Measurements from ENCODE around the gene SLMAP. TPM values are rescaled to one million over a fixed set of nuclear protein-coding genes. Genes with fewer than 3 reads are reported as not detected.

The SLMAP gene
- total RNA-seq, 1 experiment from 2014 or later = 79.5 TPM

- Mint-ChIP-seq H3K27me3 (ENCODE audit: low read depth) (no peaks in the 10 kb centered on the region; the same call in 1 of the 2 replicates), H3K36me3 (peaks cover 18% of the 10 kb centered on the region), H3K4me1 (peaks cover 24% of the 10 kb centered on the region), H3K27ac (peak overlapping the region; percentile 7; the same call in 1 of the 2 replicates), H3K9me3 (peaks cover 10% of the 10 kb centered on the region), H3K4me3 (no peak overlapping the region)
- POLR2A ChIA-PET = interaction anchor here (0.6 kb wide), 1 partner anchor 30 kb away, joined by 3 read pairs; no protein-coding TSS in a partner anchor
- TF ChIP-seq EMX1 (CRISPR knock-in tag; IDR thresholded peaks at IDR 0.05) (no peak), CREM (CRISPR knock-in tag; IDR thresholded peaks at IDR 0.05) (no peak)
- CTCF ChIA-PET = interaction anchor here (1.2 kb wide), 1 partner anchor 400 kb away, joined by 3 read pairs; the partner anchor contains the start of gene DNAH12
- ATAC-seq = no peak
- DNase-seq (ENCODE audit: low spot score) = no peak
These were observed 187.7 kb downstream of the SLMAP start for GRCh38 chr3:57943525-57944495.

- no peak overlapping the region for H3K27ac Mint-ChIP-seq
- no peak for DNase-seq (ENCODE audit: low spot score)
- ChIA-PET POLR2A (no interaction called here), CTCF (interaction anchor here (1.2 kb wide), 1 partner anchor 219 kb away, joined by 3 read pairs; no protein-coding TSS in a partner anchor)
- H3K36me3 Mint-ChIP-seq = peaks cover under 1% of the 10 kb centered on the region
- no peaks in the 10 kb centered on the region for H3K27me3 Mint-ChIP-seq (ENCODE audit: low read depth)
- H3K4me1 Mint-ChIP-seq = peaks cover 39% of the 10 kb centered on the region
- peaks cover under 1% of the 10 kb centered on the region; the same call in 1 of the 2 replicates for H3K9me3 Mint-ChIP-seq
- H3K4me3 Mint-ChIP-seq = no peak overlapping the region
- TF ChIP-seq ATF6 (CRISPR knock-in tag; IDR thresholded peaks at IDR 0.05) = no peak
- TF ChIP-seq HMGA2 (CRISPR knock-in tag; IDR thresholded peaks at IDR 0.05) = no peak
- no peak for TF ChIP-seq NR1H2 (CRISPR knock-in tag; IDR thresholded peaks at IDR 0.05)
- no peak for TF ChIP-seq MLX (CRISPR knock-in tag; IDR thresholded peaks at IDR 0.05)
- no peak for TF ChIP-seq ZNF232 (CRISPR knock-in tag; IDR thresholded peaks at IDR 0.05)
- no peak for TF ChIP-seq NFYB (CRISPR knock-in tag; conservative IDR thresholded peaks at IDR 0.05; ENCODE audit: low read depth)
- no peak for TF ChIP-seq AR (CRISPR knock-in tag; IDR thresholded peaks at IDR 0.05)
- TF ChIP-seq IRF1 (CRISPR knock-in tag; IDR thresholded peaks at IDR 0.05) = no peak
- no peak for TF ChIP-seq ZNF317 (CRISPR knock-in tag; IDR thresholded peaks at IDR 0.05; ENCODE audit: borderline replicate concordance, low read depth)
- no peak for ATAC-seq
These were observed 190.9 kb downstream of the SLMAP start for GRCh38 chr3:57946970-57947381.

GRCh38 chr3:57948080-57948671 lies 192.1 kb downstream of the SLMAP start:
- POLR2A ChIA-PET = no interaction called here
- H3K36me3 Mint-ChIP-seq = no peaks in the 10 kb centered on the region
- H3K4me3 Mint-ChIP-seq = no peak overlapping the region
- peaks cover 45% of the 10 kb centered on the region for H3K4me1 Mint-ChIP-seq
- ATAC-seq (no peak), DNase-seq (ENCODE audit: low spot score) (no peak)
- no peak overlapping the region for H3K27ac Mint-ChIP-seq
- H3K9me3 Mint-ChIP-seq = no peaks in the 10 kb centered on the region
- CTCF ChIA-PET = interaction anchor here (0.6 to 2.9 kb wide), 5 partner anchors 14 to 304 kb away, joined by 3 to 10 read pairs (median 3); partner anchors contain the start of gene FLNB
- H3K27me3 Mint-ChIP-seq (ENCODE audit: low read depth) = no peaks in the 10 kb centered on the region
- TF ChIP-seq GTF2I (CRISPR knock-in tag; conservative IDR thresholded peaks at IDR 0.05) (no peak), ETV6 (CRISPR knock-in tag; IDR thresholded peaks at IDR 0.05) (no peak), FOXJ3 (CRISPR knock-in tag; IDR thresholded peaks at IDR 0.05; ENCODE audit: borderline replicate concordance) (no peak), MYBL2 (CRISPR knock-in tag; IDR thresholded peaks at IDR 0.05) (no peak), RELA (CRISPR knock-in tag; IDR thresholded peaks at IDR 0.05; ENCODE audit: borderline replicate concordance) (no peak), EMX1 (CRISPR knock-in tag; IDR thresholded peaks at IDR 0.05) (no peak), GRHL2 (CRISPR knock-in tag; IDR thresholded peaks at IDR 0.05; ENCODE audit: insufficient replicate concordance, severe bottlenecking) (no peak), AFF4 (CRISPR knock-in tag; IDR thresholded peaks at IDR 0.05; ENCODE audit: borderline replicate concordance) (no peak)

All from WTC11 (cell line).